Inferior parietal cortex (tissue), 1 donor: ENCODE data around the gene B3GALNT1.

Experiments used
- DNase-seq: peaks from one replicate; pipeline ENCODE4 v3.0.0-alpha.2; 2016; ENCODE audit errors: extremely low spot score

B3GALNT1 gene, protein sequence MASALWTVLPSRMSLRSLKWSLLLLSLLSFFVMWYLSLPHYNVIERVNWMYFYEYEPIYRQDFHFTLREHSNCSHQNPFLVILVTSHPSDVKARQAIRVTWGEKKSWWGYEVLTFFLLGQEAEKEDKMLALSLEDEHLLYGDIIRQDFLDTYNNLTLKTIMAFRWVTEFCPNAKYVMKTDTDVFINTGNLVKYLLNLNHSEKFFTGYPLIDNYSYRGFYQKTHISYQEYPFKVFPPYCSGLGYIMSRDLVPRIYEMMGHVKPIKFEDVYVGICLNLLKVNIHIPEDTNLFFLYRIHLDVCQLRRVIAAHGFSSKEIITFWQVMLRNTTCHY

DNA sequence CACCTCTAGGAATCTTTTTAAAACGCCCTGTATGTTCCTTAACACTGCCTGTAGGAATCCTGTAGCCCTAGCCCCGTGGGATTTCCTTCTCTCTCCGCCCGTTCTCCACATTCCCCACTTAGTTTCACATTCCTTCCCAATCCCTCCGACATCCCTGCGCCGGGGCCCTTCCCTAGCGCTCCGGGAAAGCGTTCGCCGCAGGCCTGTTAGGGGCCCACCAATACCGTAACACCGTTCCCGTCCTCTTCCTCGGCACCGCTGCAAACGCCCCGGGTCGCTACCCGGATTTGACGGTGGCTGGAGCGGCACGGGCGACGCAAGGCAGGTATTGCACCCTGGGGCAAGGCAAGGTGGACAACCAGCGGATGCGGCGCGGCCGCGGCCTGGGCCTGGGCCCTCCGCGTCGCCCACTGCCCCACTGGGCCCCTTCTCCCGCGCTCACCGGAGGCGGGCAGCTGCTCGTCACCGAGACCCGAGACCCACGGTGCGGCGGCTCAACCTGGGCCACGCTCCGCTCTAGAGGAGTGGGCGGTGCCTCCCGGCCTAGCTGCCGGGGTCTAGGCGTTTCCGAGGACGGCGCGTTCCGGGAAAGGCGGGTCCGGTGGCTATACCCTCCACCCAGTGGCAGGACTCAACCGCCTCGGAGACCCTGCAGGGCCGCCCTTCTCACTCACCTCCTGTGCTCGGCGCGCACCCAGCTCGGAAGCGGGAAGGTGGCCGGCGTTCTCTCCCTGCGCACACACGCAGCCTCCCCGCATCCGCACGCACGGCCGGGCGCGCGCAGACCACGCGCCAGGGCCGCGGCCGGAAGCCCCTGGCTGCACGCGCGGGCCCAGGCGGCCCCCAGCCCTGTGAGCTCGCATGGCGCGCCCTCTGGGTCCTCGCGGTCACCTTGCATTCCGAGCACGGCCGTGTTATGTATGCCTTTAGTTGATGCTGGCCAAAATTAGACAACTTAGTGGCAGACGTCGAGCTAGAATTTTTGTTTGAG, at the start of gene B3GALNT1:
Gene B3GALNT1 (minus strand): TSS at position 789 of the 991 bp plus-strand sequence. CDS start 18,595 bp downstream, outside the sequence.
- DNase-seq, result peak; percentile 36

DNA sequence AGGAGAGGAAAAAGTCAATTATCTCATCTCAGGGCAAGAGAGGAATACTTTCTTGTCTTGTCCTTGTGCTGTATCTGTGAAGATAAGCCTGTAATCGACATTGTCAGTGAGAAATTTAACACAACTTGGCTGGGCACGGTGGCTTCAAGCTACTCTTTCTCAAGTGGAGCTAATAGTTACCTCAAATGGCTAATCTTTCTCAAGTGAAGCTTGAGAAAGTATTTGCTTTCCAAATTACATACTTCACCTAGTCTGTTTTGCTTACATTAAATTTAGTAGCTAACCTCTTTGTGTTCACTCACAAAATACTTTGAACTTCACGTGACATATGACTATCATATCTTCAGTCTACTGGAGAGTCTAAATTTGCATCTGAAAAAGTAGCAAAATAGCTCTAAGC, 48.3 kb upstream of the B3GALNT1 start:
- DNase-seq, result no peak

DNA sequence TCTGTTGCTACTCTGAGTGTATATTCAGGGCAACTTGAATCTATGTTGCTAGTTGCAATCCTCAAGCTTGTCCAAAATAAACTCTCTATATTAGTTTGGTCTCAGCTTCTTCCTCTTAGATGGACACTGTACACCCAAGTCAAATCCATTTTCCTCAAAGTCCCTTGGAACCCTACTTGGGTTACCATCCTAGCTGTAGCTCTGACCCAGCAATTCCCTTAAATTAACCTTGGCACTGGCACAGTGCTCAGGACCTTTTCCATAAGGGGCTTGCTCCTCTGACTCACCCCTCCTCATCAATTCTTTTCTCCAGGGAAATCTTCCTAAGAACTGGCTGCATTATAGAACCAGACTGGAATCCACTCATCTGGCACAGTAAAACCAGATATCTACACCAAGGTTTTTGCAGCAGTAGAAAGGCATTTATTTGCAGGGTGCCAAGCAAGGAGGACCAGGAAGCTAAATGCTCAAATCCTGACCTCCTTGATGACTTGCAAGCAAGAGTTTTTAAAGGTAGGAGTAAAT, 44.9 kb upstream of the B3GALNT1 start:
- no peak for DNase-seq

DNA sequence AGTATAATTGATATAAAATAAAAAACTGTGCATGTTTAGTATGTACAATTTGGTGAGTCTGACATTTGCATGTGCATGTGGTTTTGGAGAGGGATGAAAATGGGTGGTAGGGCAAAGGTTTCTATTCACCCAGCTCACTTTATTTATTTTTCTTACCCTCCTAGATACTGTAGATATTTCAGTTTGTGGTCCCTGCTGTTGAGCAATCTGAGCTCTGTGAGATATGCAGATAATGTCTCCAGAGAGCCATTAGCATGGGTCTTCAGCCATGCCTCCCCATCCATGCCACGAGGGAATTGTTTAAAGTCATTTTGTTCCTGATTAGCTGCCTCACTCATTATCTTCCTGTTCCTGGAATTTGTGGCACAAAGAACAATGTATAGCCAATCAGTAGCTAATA, 44.4 kb upstream of the B3GALNT1 start:
- no peak for DNase-seq

DNA sequence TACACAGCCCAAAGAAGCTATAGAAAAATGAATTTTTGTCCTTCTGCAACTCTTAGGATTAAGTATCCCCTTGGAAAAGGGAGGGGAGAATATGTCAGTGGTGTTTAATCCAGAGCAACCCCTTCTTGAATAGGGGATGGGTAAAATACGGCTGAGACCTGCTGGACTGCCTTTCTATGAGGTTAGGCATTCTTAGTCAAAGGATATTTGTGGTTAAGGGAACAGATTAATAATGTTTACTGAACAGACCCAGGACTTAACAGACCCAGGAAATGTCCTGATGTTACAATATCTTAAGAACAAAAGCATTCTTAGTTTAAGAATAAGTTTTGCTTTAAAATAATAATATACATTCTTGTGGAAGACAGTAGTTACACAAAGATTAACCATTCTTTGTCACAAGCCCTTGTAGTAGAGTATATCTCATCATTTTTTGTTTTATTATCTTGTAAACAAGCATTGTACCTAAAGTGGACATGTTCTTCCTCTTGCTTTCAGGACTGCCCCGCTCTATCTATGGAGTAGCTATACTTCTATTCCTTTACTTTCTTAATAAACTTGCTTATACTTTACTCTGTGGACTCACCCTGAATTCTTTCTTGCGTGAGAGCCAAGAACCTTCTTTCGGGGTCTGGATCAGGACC, 43.8 kb upstream of the B3GALNT1 start:
- DNase-seq, result no peak

DNA sequence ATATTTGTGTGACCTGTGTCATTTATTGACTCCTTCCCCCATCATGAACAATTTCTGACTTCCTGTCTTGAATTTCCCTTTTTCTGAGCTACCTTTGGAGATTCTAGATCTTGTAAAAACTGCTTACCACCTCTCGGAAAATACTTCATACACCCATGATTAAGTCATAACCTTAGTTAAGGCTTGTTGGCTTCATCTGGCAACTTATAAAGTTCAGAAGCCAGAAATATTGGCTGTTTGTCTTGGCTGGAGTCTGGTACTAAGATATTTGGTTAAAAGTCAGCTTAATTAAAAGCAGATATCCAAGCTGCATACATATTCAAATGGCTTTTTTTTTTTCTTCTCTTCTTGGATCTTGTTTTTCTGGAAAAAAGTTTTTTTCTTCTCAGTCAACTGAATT, 37.3 kb upstream of the B3GALNT1 start:
- no peak for DNase-seq

DNA sequence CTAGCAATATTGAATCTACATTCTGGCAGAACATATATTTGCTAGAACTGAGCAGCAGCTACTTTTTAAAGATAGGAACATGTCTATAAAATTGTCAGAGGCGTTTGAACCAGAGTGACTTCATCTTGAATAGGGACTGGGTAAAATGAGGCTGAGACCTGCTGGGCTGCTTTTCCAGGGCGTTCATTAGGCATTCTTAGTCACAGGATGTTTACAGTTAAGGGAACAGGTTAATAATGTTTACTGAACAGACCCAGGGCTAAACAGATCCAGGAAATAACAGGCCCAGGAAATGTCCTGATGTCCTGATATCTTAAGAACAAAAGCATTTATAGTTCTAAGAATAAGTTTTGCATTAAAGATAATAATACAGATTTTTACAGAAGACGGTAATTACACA, 34.5 kb upstream of the B3GALNT1 start:
- no peak for DNase-seq

DNA sequence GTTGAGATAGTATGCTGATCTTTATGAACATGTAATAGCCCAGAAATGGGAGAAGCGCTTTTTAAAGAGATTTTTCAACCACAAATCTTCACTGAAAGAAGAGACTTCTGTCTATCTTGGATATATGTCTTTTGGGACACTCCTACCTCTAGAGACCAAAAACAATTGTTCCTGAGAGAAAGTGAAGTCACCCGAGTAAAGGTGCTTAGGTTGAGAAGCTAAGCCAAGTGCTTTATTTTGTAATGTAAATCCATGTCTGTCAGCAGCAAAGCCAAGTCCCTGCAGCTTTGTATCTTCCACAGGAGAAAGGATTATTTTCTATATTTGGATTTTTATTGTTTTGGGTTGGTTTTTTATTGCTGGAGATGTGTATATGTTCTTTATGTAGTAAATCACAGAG, 32.1 kb upstream of the B3GALNT1 start:
- DNase-seq, result no peak

DNA sequence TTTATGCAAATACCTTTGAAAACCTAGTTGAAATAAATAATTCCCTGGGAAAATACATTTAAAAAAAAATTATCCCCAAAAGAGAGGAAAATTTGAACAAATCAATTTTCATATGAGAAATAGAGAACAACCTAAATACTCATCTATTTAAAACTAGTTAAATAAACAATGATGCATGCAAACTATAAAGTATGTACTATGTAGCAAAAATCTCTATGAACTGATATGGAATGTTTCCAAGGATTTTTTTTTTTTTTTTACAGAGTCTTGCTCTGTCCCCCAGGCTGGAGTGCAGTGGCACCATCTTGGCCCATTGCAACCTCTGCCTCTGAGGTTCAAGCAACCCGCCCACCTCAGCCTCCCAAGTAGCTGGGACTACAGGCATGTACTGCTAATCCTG, 27.2 kb upstream of the B3GALNT1 start:
- no peak for DNase-seq

DNA sequence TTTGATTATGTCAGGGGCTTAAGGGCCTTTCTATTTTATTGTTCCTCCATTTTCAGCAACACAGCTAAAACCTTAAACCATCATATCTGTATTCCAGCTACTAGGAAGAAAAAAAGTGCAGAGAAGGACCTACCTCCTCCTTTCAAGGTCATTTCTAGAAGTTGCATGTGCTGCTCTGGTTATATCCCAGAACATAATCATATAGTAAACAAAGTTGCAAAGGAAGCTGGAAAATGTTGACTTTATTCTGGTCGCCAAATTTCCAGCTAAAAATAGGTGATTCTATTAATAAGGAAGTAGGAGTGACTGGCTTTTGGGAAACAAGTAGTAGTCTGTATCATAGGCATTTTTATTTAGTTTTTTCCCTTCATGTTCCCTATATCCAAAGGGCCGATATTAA, 21.3 kb upstream of the B3GALNT1 start:
- no peak for DNase-seq

DNA sequence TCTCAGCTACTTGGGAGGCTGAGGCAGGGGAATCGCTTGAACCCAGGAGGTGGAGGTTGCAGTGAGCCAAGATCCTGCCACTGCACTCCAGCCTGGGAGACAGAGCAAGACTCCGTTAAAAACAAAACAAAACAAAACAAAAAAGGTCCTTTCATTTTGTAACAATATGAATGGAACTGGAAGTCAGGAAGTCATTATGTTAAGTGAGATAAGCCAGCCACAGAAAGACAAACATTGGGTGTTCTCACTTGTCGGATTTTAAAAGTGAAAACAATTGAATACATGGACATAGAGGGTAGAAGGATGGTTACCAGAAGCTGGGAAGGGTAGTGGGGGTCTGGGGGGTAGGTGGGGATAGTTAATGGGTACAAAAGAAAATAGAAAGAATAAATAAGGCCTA, 12.5 kb upstream of the B3GALNT1 start:
- no peak for DNase-seq

DNA sequence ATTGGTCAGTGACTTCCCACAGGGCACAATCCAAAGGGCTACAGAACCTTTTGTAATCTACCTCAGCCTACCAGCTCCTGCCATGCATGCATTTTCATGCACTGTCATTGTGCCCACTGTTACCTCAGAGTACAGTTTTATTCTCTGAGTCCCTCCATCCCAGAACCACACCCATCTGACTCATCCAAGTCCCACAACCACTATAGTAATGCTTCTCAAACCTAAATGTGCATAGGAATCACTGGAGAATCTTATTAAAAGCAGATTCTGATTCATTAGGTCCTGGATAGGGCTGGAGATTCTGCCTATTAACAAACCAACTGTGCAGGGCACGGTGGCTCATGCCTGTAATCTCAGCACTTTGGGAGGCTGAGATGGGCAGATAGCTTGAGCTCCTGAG, 3.7 kb upstream of the B3GALNT1 start:
- DNase-seq, result no peak

DNA sequence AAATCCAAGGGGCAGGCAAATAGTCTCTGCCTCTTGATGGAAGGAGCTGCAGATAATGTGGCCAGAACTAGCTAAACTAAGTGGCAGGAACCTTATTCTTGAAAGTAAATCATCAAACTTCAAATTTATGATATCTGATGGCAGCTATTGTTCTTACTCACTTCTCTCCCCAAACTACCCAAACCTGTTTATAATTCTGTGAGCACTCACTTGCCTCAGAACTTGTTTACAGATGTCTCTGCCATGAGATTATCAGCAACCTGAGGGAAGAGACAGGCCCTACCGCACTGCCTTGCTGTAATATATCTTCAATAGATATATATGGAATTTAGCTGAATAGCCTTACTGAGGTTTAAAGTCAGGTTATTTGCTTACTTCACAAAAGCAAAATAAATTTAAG, 2.2 kb upstream of the B3GALNT1 start:
- DNase-seq, result no peak

DNA sequence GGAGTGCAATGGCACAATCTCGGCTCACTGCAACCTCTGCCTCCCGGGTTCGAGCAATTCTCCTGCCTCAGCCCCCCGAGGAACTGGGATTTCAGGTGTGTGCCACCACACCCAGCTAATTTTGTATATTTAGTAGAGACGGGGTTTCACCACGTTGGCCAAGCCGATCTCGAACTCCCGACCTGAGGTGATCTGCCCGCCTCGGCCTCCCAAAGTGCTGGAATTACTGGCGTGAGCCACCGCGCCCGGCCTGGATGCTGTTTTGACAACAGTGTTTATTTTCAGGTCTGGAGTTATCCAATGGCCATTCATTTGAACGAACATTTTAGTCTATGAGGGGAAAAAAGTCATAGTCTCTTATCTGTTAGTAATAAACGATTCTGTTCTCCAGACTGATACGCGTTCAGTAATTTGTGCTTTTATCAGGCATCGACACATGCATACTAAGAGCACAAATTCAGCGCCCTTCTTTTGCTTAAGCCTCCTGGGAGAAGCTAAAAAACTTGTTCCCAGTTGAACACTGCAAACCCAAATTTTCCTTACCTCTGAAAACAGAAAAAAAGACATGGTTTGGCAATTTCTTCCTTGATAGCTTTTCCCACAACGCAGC, 1.3 kb downstream of the B3GALNT1 start:
- DNase-seq, result no peak

DNA sequence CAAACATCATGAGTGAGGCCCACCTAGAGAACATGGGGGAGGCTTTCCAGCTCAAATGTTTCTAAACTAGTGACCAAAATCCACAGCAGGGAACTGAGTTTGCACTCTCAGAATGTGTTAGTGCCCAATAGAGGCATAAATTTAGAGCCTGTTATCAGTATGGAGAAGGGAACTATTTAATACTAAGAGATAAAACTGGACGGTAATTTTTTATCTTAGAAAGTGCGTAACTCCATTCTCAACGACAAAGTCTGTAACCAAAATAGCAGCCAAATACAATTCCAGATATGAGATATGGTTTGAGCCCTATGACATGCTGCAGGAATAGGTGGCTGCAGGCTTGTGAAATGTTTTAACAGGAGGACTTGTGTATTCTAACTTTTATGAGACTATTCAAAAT, 3.5 kb downstream of the B3GALNT1 start:
- DNase-seq, result no peak

DNA sequence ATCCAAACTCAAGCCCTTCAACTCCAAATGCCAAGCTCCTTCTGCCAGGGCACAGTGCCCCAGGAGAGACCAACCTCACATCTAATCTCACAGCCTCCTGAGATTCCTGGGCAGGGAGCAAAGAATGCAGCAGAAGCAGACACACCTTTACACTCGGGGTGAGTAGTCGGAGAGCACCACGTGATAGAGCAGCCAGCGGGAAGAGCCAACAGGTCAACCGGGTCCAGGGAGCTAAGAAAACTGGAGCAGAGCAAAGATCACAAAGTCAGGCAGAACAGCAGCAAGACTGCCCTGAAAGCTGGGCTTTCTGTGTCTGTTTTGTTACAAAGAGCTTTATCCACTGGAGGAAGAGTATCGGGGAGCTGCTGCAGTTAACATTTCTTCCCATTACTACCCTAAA, 4.2 kb downstream of the B3GALNT1 start:
- DNase-seq, result no peak

DNA sequence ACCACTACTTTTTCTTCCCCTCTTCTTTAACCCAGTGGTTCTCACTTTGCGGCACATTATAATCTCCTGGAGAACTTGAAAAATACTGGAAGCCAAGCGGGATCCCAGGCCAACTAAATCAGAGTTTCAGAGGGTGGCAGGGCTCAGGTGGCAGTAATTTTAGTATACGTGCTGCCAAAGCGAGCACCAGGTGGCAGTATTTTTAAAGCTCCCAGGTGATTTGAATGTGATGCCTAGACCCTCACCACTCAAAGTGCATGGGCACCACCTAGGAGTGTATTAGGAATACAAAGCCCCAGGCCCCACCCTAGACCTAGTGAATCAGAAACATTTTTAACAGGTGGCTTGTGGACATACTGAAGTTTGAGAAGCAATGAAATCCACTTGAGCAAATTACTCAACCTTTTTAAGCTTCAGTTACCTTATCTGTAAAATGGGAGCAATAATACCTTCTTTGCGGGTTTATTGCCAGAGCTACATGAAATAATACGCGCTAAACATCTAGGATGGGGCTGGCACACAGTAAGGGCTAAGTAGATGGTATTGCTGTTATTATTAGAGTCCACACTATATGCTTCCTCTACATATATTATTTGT, 8.3 kb downstream of the B3GALNT1 start:
- no peak for DNase-seq

DNA sequence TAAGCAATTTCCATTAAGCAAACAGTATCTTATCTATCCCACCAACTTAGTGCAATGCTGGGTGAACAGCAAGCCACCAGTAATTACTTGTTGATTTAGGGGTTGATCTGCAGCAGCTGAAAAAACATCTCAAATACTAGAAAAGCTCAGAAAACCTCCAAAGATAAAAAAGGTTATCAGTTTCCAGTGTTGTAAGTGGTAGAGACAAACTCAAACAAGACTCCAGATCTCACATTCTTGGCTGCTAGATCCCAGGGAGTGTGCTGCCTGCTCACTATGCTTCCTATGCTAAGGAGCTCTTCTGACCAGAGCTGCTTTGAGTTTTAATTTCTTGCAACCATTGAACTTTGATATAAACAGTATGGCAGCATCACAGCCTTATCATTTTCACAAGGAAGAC, 11.3 kb downstream of the B3GALNT1 start:
- no peak for DNase-seq

DNA sequence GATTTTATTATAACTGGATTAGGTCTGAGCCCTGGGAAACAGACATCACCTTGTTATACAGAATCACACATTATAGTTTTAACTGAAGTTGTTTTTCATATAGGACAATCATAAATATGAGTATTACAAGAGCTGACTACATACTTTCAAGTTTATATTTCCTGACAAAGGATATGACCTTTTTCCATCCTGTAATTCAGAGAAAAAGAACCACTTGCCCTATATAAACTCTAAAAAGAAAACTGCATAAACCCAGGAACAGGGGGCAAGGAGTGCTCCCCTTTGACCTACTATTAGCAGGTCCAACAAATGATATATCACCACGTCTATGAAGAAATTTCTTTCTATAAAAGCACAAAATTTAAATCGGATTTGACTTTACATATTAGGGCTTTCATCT, 20.9 kb downstream of the B3GALNT1 start:
- DNase-seq, result no peak

DNA sequence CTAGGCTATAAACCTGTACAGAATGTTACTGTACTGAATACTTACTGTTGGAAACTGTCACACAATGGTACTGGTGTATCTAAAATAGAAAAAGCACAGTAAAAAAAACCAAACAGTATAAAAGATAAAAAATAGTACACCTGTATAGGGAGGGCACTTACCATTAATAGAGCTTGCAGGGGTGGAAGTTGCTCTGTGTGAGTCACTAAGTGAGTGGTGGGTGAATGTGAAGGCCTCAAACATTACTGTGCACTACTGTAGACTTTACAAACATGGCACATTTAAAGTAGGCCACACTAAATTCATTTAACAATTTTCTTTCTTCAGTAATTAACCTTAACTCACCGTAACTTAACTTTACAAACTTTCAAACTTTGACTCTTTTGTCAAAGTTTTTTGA, 22.0 kb downstream of the B3GALNT1 start:
- no peak for DNase-seq

DNA sequence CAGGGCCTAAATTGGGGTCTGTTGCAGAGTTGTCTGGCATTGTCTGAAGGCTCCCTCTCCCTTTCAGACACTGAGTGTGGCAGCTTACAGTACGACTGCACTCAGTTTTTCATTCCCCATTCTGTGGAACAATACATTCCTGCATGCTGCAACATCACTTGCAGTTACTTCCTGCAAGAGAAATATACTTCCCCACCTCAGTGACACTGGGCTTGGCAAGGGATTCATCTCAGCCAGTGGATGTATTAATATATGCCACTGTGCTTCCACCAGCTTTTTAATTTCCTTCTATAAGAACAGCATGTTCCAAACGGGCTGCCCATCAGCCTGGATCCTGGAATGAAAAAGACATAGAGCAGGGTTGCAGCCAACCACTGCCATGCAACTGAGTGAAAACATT, 23.1 kb downstream of the B3GALNT1 start:
- no peak for DNase-seq
